HFF-Myc (cell line): ENCODE data around the gene TOMM5.
"Not testable (repeated sequence)": the region's sequence is repeated elsewhere in the genome, so short reads cannot be mapped to it uniquely, and the experiment has no call there.

Experiments
- DNase-seq: peaks from one replicate; pipeline ENCODE4 v3.0.0-alpha.2; 2011; ENCODE audit warnings: low read depth; ENCODE audit errors: extremely low read depth
- H3K4me3 ChIP-seq: replicated peaks from 2 replicates; pipeline ENCODE4 v1.5.1; 2011; ENCODE audit warnings: low read depth, mild to moderate bottlenecking, control low read depth, low read length
- CTCF ChIP-seq: IDR thresholded peaks from 2 replicates; pipeline ENCODE4 v1.5.1; 2012; ENCODE audit warnings: mild to moderate bottlenecking, low read depth, low read length, control low read depth; ENCODE audit errors: missing control alignments

Gene TOMM5

DNA sequence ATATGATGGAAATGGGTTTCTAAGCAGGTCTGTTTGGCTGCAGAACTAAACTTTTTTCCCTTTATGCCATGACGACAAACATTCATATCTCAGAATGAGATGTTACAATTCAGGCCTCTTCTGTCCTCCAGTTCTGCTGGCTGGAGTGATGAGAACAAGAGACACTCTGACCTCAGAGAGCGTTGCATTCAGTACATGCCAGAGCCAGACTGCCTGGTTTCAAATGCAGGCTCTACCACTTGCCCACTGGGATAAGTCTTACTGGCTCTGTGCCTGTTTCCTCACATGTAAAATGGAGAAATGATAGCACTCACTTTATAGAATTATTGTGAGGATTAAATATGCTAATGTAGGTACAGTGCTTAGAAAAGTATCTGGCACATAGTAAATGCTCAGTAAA, 24.8 kb upstream of the TOMM5 start:
- DNase-seq, result no peak
- TF ChIP-seq CTCF, result no peak

GRCh38 chr9:37611961-37612360, 19.6 kb upstream of the TOMM5 start:
- no peak for TF ChIP-seq CTCF
- no peak overlapping the region for H3K4me3 ChIP-seq
- no peak for DNase-seq

More for the DNA sequence above, 24.8 kb upstream of the TOMM5 start:
- H3K4me3 ChIP-seq, result no peak overlapping the region

- no peak for TF ChIP-seq CTCF
- H3K4me3 ChIP-seq, result no peak overlapping the region
- no peak for DNase-seq
These were observed 18.6 kb upstream of the TOMM5 start for GRCh38 chr9:37611014-37611413.

DNA sequence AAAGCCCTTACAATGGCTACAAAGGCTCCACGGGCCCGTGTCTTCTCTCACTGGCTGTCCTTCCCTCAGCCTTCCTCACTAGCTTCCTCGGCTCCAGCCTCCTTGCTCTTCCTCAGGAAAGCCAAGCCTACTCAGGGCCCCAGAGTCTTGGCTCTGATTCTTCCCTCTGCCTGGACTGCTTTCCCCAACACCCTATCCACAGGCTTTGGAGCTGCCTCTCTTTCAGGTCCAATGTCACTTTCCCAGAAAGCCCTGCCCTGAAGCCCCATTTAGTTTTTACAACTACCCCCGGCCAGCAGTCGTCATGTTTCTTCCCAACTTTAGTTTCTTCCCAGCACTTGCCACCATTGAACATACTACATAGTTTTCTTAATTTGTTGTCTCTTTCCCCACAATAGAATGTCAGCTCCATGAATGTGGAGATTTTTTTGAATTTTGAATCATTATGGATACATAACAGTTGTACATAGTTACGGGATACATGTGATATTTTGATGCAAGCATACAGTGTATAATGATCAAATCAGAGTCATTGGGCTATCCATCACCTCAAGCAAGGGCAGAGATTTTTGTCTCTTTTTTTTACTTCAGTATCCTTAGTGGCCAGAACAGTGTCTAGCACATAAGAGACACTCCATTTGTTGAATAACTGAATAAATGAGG, 17.5 kb upstream of the TOMM5 start:
- TF ChIP-seq CTCF, result no peak
- no peak for DNase-seq
- H3K4me3 ChIP-seq, result no peak overlapping the region

DNA sequence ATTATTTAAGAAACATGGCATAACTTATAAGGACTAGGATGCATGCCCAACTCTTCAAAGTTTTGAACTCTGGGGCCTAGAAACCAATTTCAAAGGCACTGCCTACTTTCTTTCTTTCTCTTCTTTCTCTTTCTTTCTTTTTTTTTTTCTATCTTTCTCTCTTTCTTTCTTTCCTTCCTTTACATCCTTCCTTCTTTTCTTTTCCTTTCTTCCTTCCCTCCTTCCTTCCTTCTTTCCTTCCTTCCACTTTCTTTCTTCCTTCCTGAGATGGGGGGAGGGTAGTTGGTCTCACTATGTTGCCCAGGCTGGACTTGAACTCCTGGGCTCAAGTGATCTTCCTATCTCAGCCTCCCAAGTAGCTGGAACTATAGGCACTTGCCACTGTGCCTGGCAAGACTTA, 15.9 kb upstream of the TOMM5 start:
- no peak for TF ChIP-seq CTCF
- no peak for DNase-seq
- H3K4me3 ChIP-seq, result no peak overlapping the region

- TF ChIP-seq CTCF, result no peak
- no peak for DNase-seq
- H3K4me3 ChIP-seq, result no peak overlapping the region
These were observed 11.9 kb upstream of the TOMM5 start for GRCh38 chr9:37604296-37604695.

DNA sequence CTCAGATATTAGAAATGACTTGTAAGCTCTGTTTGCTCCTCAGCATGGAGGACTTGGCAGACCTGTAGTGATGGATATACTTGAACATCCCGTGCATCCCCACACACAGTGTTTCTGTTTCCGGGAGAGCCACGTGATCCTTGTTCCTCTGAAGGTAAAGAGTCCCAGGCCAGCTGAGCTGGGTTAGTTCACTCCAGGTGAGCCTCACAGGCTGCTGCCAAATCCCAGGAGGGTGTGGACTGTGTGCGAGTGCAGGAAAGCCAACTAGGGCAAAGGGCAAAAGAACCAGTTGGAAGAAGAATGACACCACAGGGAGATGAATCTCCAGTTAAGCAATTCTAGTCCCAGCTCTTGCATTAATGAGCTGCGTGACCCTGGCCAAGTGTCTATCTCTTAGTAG, 10.4 kb upstream of the TOMM5 start:
- no peak for TF ChIP-seq CTCF
- no peak for DNase-seq
- no peak overlapping the region for H3K4me3 ChIP-seq

DNA sequence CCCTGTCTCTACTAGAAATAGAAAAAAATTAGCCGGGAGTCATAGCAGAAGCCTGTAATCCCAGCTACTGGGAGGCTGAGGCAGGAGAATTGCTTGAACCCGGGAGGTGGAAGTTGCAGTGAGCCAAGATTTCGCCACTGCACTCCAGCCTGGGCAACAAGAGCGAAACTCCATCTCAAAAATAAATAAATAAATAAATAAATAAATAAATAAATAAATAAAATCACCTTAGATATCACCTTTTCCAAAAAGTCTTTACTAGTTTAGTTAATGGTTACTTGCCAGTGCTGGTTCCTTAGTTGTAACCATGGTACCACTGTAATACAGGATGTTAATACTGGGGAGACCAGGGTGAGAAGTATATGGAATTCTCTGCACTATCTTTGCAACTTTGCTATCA, 9.7 kb upstream of the TOMM5 start:
- H3K4me3 ChIP-seq, DNase-seq: not testable (repeated sequence)
